HuH-7 (cell line): ENCODE data around the gene MRPL18.
"Not testable (repeated sequence)": the region's sequence is repeated elsewhere in the genome, so short reads cannot be mapped to it uniquely, and the experiment has no call there.

Source experiments
- DNase-seq: peaks from one replicate; pipeline ENCODE4 v3.0.0; 2011; ENCODE audit warnings: low spot score

The MRPL18 gene

GRCh38 chr6:159772196-159772595, 18.1 kb upstream of the MRPL18 start:
- DNase-seq, result no peak

- no peak for DNase-seq
Measured at GRCh38 chr6:159777240-159777904, 12.9 kb upstream of the MRPL18 start.

GRCh38 chr6:159778131-159778530, 12.1 kb upstream of the MRPL18 start:
- DNase-seq, result no peak

- no peak for DNase-seq
Measured at GRCh38 chr6:159778542-159779103, 11.6 kb upstream of the MRPL18 start.

GRCh38 chr6:159788276-159788675, 2.0 kb upstream of the MRPL18 start:
- no peak for DNase-seq

DNA sequence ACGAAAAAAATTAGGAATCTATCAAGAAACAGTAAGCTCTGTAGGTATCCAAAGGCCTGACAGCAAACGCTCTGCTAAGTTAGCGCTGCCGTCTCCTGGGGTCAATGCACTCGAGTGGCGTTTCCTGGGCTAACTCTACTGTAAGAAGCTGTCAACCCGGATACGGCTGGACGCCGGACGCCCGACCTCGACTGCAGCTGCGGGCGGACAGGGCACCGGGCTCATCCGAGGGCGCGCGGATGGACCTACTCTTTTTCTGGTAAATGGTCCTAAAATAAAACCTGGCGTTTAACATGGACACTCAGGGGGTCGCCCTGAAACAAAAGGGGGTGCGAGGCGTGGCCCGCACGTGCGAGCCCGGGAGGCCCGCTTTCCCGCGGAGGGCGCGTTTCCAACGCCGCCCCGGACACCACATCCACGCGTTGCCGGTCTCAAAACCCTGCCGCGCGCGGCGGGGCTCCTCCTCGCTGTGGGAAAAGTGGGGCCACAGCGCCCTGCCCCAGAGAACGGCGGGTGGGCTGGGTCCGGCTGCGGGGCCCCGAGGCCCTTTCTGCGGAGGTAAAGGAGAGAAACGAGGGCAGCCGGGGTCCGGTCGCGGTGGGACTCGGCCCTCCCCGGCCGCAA, 1.4 kb upstream of the MRPL18 start:
- peak; percentile 68 for DNase-seq

GRCh38 chr6:159789377-159790148, 704 bp upstream of the MRPL18 start, which contains the start of gene TCP1:
TSS of gene TCP1 (minus strand) at chr6:159789602. CDS start at chr6:159789468, 134 bp downstream.
- peak; percentile 98 for DNase-seq

DNA sequence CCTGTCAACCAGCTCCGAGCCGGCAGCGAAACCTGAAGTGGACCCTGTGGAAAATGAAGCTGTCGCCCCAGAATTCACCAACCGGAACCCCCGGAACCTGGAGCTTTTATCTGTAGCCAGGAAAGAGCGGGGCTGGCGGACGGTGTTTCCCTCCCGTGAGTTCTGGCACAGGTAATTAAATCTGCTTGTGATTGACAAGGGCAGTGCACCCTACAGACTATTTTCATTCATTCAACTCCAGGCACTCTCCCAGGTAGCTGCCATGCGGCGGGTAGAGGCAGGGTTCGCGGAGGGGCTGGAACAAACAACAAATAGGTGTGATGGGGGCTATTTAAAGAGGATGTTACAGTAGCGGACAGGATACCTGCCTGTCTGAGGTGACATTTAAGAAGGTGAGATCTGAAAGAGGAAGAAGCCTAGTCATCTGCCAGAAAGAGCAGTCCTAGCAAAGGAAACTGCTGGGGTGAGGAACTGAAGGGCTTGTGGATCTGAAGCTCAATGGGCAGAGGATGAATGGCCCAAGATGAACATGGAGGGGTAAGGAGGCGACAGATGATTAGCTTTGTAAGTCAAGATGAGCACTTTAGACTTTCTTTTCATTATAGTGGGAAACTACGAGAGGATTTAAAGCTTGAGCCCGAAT, 810 bp downstream of the MRPL18 start:
- DNase-seq, result no peak

DNA sequence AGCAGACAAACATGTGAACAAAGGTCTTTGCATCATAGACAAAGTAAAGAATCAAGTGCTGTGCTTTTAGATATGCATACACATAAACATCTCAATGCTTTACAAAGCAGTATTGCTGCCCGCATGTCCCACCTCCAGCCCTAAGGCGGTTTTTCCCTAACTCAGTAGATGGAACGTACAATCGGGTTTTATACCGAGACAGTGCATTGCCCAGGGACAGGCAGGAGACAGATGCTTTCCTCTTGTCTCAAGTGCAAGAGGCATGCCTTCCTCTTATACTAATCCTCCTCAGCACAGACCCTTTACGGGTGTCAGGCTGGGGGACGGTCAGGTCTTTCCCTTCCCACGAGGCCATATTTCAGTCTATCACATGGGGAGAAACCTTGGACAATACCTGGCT, 4.7 kb downstream of the MRPL18 start:
- not testable (repeated sequence) for DNase-seq

DNA sequence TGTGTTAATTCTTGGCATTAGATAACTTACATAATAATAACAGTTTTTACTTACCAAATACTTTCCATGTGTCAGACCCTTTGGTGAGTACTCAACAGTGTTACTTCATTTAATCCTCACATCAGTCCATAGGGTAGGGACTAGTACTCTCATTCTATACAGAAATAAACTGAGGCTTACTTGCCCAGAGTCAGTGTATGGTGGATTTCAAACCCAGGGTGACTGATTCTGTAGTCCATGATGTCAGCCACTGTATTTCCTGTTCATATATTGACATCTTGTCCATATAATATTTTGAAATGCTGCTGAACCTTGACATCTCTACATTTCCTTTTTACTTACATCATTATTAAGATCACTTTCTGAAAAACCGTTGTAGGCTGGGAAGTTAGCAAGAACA, 7.3 kb downstream of the MRPL18 start:
- DNase-seq, result no peak

- DNase-seq, result no peak
Measured at GRCh38 chr6:159800141-159800865, 10.0 kb downstream of the MRPL18 start, which contains the start of gene PNLDC1. TSS of gene PNLDC1 (plus strand) at chr6:159800276. CDS start at chr6:159800308, 32 bp downstream.

- no peak for DNase-seq
Measured at GRCh38 chr6:159801935-159802334, 11.7 kb downstream of the MRPL18 start.

DNA sequence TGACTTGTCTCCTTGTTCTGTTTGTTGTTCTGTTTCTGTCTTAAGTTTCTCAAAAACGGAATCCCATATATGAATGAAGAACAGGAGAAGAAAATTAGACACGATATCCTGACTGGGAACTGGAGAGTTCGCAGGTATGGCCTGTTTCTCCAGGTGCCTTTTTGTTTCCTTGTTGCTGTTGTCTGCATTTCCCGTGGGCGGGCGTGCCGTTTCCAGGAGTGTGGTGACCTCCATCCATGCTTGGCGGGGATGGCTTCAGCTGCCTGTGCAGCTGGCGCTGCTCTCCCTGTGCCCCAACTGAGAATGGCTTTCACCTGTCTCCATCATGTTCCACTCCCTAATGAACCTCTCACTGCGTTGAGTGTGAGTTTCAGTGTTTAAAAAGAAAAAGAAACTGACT, 14.2 kb downstream of the MRPL18 start:
- DNase-seq, result no peak

GRCh38 chr6:159805440-159806020, 15.3 kb downstream of the MRPL18 start:
- no peak for DNase-seq

GRCh38 chr6:159806021-159806458, 15.8 kb downstream of the MRPL18 start:
- peak; percentile 71 for DNase-seq

DNA sequence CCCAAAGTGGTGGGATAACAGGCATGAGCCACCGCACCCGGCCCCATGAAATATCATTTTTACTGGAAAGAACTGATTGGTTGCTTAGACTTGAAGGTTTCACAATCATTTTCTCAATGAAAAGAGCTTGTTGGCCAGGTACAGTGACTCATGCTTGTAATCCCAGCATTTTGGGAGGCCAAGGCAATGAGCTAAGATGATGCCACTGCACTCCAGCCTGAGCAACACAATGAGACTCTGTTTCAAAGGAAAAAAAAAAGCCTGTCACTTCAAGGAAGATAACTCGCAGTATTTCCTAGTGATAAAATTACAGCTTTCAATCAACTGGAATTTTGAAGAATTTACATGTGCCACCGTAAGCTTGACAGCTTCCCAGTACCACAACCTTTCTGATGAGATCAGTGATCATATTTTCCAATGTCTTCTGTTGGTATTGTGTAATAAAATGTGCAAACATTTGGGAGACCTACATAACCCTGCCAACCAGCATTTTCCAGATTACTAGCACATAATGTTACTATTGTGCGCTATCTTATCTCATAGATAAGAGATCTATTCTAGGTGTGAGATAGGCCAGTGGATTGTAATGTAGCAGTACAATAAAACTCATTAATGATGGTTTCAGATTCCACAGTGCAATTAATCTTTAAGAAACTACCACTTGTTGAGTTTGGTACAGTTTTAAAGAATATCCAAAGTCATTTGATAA, 17.0 kb downstream of the MRPL18 start:
- DNase-seq, result peak; percentile 78

- no peak for DNase-seq
Measured at GRCh38 chr6:159808647-159809046, 18.4 kb downstream of the MRPL18 start.

- no peak for DNase-seq
Measured at GRCh38 chr6:159809149-159809548, 18.9 kb downstream of the MRPL18 start.

- DNase-seq, result no peak
Measured at GRCh38 chr6:159813781-159814180, 23.5 kb downstream of the MRPL18 start.

GRCh38 chr6:159815410-159815809, 25.1 kb downstream of the MRPL18 start:
- no peak for DNase-seq
